GM19043 (cell line): ENCODE results near the gene APBB1IP.

Experiments used
- ATAC-seq: cut with Tn5 transposase; IDR thresholded peaks from one replicate; pipeline ENCODE4 v1.9.1; 2021; ENCODE audit warnings: low read depth; ENCODE audit not compliant: unreplicated experiment

APBB1IP gene

GRCh38 chr10:26505491-26505890, 67.3 kb downstream of the APBB1IP start:
- ATAC-seq = no peak

- no peak for ATAC-seq
These were observed 68.6 kb downstream of the APBB1IP start for GRCh38 chr10:26506736-26507135.

GRCh38 chr10:26507441-26507840, 69.3 kb downstream of the APBB1IP start:
- ATAC-seq = no peak

GRCh38 chr10:26508016-26508415, 69.9 kb downstream of the APBB1IP start:
- no peak for ATAC-seq

- ATAC-seq = no peak
These were observed 71.2 kb downstream of the APBB1IP start for GRCh38 chr10:26509307-26509706.

- no peak for ATAC-seq
These were observed 75.0 kb downstream of the APBB1IP start for GRCh38 chr10:26513101-26513500.

GRCh38 chr10:26516540-26517101, 78.5 kb downstream of the APBB1IP start:
- no peak for ATAC-seq

GRCh38 chr10:26517141-26517867, 79.2 kb downstream of the APBB1IP start:
- ATAC-seq = no peak

GRCh38 chr10:26519803-26520202, 81.7 kb downstream of the APBB1IP start:
- ATAC-seq = no peak

GRCh38 chr10:26520575-26520974, 82.4 kb downstream of the APBB1IP start:
- ATAC-seq = no peak

- ATAC-seq = no peak
These were observed 86.2 kb downstream of the APBB1IP start for GRCh38 chr10:26524161-26524896.

GRCh38 chr10:26525586-26525985, 87.4 kb downstream of the APBB1IP start:
- no peak for ATAC-seq

- ATAC-seq = no peak
These were observed 88.9 kb downstream of the APBB1IP start for GRCh38 chr10:26527018-26527417.

- ATAC-seq = no peak
These were observed 89.9 kb downstream of the APBB1IP start for GRCh38 chr10:26528048-26528447.

GRCh38 chr10:26528715-26529393, 90.7 kb downstream of the APBB1IP start:
- peak; percentile 71 for ATAC-seq

GRCh38 chr10:26534384-26534783, 96.2 kb downstream of the APBB1IP start:
- ATAC-seq = no peak

GRCh38 chr10:26540601-26541000, 102.5 kb downstream of the APBB1IP start:
- peak; percentile 43 for ATAC-seq

GRCh38 chr10:26543567-26544306, 105.6 kb downstream of the APBB1IP start:
- ATAC-seq = peak; percentile 81

- ATAC-seq = no peak
These were observed 106.8 kb downstream of the APBB1IP start for GRCh38 chr10:26544932-26545331.

GRCh38 chr10:26550774-26551526, 112.8 kb downstream of the APBB1IP start:
- no peak for ATAC-seq
